ENCODE results near the gene TPT1. TPM values are rescaled to one million over a fixed set of nuclear protein-coding genes. Genes with fewer than 3 reads are reported as not detected.
A peak's percentile ranks its signal among the peaks of the same experiment; 100 is the strongest.

TPT1 gene
- total and polyA plus RNA-seq, 9 of the 15 experiments (the other 6 are each of a cell fraction or from before 2014, with no cell fraction given), result 602 to 2,508 (median 1,784) TPM

DNA sequence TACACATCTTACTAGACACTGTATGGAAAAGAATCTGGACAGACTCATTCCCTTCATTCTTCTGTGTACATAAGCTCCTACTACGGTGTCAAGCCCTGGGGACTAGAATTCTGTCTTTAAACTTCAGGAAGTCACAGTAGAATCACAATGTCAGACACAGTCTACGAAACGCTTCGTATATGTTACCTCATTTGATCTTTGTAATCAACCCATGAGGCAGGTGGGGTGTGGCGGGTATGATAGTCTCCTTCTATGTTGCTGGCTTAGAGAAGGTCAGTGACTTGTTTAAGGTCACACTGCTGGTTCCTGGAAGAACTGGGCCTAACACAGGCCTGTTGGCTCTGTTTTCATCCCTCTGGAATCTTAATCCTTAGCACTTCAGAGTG, 32.2 kb upstream of the TPT1 start (continued):
- TF ChIP-seq POLR3G (IDR thresholded peaks at IDR 0.05; ENCODE audit: extremely low read depth, insufficient read length, insufficient replicate concordance) (no peak), CGGBP1 (CRISPR knock-in tag; IDR thresholded peaks at IDR 0.05) (no peak), ZNF140 (CRISPR knock-in tag; IDR thresholded peaks at IDR 0.05) (no peak), ZNF197 (CRISPR knock-in tag; IDR thresholded peaks at IDR 0.05; ENCODE audit: low read depth) (no peak), ZBTB33 (CRISPR knock-in tag; IDR thresholded peaks at IDR 0.05) (no peak), PHB2 (IDR thresholded peaks at IDR 0.05; ENCODE audit: low read depth) (no peak), CBFA2T3 (IDR thresholded peaks at IDR 0.05) (peak; percentile 34; the same call in 1 of the 2 replicates), MLX (CRISPR knock-in tag; conservative IDR thresholded peaks at IDR 0.05) (no peak), ZNF76 (CRISPR knock-in tag; IDR thresholded peaks at IDR 0.05; ENCODE audit: borderline replicate concordance) (no peak), TAL1 (IDR thresholded peaks at IDR 0.05) (no peak), THAP7 (CRISPR knock-in tag; IDR thresholded peaks at IDR 0.05) (no peak)
